DND-41 (cell line): ENCODE measurements around the gene WWC1.

Experiments
- ATAC-seq: fragments of 200-7000 bp; cut with Tn5 transposase; 3 replicates; pipeline ENCODE4 v1.9.1; 2021; ENCODE audit warnings: low read depth; ENCODE audit not compliant: insufficient read depth
- DNase-seq: peaks from one replicate; pipeline ENCODE4 v3.0.0-alpha.2; 2020
- H2AFZ ChIP-seq: 2 replicates; pipeline ENCODE4 v1.6.0; 2012; ENCODE audit warnings: low read depth, low read length
- H3K27ac ChIP-seq: 2 replicates; pipeline ENCODE4 v1.5.1; 2012; ENCODE audit warnings: low read length, inconsistent platforms
- H3K27me3 ChIP-seq: fragments of 200-600 bp; sonication (generic); 2 replicates; pipeline ENCODE4 v1.6.0; 2012; ENCODE audit warnings: low read length, mild to moderate bottlenecking, inconsistent platforms; ENCODE audit not compliant: insufficient read depth, poor library complexity
- H3K36me3 ChIP-seq: 2 replicates; pipeline ENCODE4 v1.5.1; 2012; ENCODE audit warnings: low read length, inconsistent platforms; ENCODE audit not compliant: insufficient read depth
- H3K4me1 ChIP-seq: 2 replicates; pipeline ENCODE4 v1.5.1; 2012; ENCODE audit warnings: mild to moderate bottlenecking, low read length; ENCODE audit not compliant: insufficient read depth
- H3K4me2 ChIP-seq: 2 replicates; pipeline ENCODE4 v1.6.0; 2012; ENCODE audit warnings: mild to moderate bottlenecking, moderate library complexity, low read length, inconsistent platforms; ENCODE audit not compliant: insufficient read depth
- H3K4me3 ChIP-seq, 2 experiments: fragments of 200-600 bp in 1 of 2; shearing (Covaris generic) in 1 of 2; 2 replicates each; pipeline ENCODE4 v1.5.1; 2012 to 2016; ENCODE audit warnings: inconsistent platforms in 2 of 2, low read length in 2 of 2, mild to moderate bottlenecking in 2 of 2, low read depth in 1 of 2, moderate library complexity in 1 of 2
- H3K79me2 ChIP-seq: 2 replicates; pipeline ENCODE4 v1.6.0; 2012; ENCODE audit warnings: low read length, inconsistent platforms; ENCODE audit not compliant: insufficient read depth
- H3K9ac ChIP-seq: 2 replicates; pipeline ENCODE4 v1.6.0; 2012; ENCODE audit warnings: low read depth, mild to moderate bottlenecking, inconsistent platforms, low read length, moderate library complexity
- H3K9me3 ChIP-seq: 2 replicates; pipeline ENCODE4 v1.5.1; 2012; ENCODE audit warnings: low read length, moderate library complexity, mild to moderate bottlenecking, inconsistent platforms; ENCODE audit not compliant: insufficient read depth, severe bottlenecking
- H4K20me1 ChIP-seq: 2 replicates; pipeline ENCODE4 v1.6.0; 2012; ENCODE audit warnings: low read length; ENCODE audit not compliant: insufficient read depth
- EZH2 ChIP-seq: IDR thresholded peaks from 3 replicates; pipeline ENCODE4 v1.6.1; 2012; ENCODE audit warnings: borderline replicate concordance, low read depth, mild to moderate bottlenecking, moderate library complexity, low read length, inconsistent platforms; ENCODE audit not compliant: severe bottlenecking
- TF ChIP-seq, protein P1 (sequence below): IDR thresholded peaks from 2 replicates; pipeline ENCODE4 v1.5.1; 2012; ENCODE audit warnings: borderline replicate concordance, low read length, moderate library complexity, mild to moderate bottlenecking; ENCODE audit not compliant: poor library complexity, severe bottlenecking; ENCODE audit errors: extremely low read depth

The WWC1 gene

DNA sequence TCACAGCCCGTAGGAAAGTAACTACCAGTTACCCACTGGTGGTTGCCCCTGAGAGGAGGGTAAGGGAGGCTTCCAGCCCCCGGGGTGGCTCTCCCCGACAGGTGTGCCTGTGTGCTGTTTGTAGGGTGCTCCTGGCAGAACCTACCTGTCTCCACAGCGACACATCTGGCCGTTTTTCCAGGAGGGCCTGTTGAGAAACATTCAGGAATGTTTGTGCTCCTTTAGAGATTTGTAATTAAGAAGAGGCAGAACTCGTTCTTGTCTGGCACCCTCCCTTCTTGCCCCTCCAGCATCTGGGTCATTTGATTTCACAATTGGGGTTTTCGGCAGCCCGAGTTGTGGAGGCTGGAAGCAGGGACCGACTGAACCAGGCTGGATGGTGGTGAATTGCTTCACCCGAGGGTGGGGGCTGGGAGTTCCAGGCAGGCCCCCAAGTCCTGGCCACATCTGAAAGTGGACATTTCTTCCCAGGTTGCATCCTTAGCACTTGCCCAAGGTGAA, 74.2 kb downstream of the WWC1 start:
- no peak overlapping the region for H3K4me3 ChIP-seq
- no peak overlapping the region for H2AFZ ChIP-seq
- H3K9me3 ChIP-seq = no peaks in the 10 kb centered on the region
- no peaks in the 10 kb centered on the region for H3K36me3 ChIP-seq
- H3K79me2 ChIP-seq = no peaks in the 10 kb centered on the region
- no peak overlapping the region for H3K27ac ChIP-seq
- no peak for ATAC-seq
- H3K27me3 ChIP-seq = no peaks in the 10 kb centered on the region
- DNase-seq = no peak
- no peak overlapping the region for H3K4me2 ChIP-seq
- no peak for TF ChIP-seq EZH2
- TF ChIP-seq, protein P1, sequence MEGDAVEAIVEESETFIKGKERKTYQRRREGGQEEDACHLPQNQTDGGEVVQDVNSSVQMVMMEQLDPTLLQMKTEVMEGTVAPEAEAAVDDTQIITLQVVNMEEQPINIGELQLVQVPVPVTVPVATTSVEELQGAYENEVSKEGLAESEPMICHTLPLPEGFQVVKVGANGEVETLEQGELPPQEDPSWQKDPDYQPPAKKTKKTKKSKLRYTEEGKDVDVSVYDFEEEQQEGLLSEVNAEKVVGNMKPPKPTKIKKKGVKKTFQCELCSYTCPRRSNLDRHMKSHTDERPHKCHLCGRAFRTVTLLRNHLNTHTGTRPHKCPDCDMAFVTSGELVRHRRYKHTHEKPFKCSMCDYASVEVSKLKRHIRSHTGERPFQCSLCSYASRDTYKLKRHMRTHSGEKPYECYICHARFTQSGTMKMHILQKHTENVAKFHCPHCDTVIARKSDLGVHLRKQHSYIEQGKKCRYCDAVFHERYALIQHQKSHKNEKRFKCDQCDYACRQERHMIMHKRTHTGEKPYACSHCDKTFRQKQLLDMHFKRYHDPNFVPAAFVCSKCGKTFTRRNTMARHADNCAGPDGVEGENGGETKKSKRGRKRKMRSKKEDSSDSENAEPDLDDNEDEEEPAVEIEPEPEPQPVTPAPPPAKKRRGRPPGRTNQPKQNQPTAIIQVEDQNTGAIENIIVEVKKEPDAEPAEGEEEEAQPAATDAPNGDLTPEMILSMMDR = no peak
- no peaks in the 10 kb centered on the region for H4K20me1 ChIP-seq
- no peak overlapping the region for H3K9ac ChIP-seq
- H3K4me1 ChIP-seq = no peaks in the 10 kb centered on the region

DNA sequence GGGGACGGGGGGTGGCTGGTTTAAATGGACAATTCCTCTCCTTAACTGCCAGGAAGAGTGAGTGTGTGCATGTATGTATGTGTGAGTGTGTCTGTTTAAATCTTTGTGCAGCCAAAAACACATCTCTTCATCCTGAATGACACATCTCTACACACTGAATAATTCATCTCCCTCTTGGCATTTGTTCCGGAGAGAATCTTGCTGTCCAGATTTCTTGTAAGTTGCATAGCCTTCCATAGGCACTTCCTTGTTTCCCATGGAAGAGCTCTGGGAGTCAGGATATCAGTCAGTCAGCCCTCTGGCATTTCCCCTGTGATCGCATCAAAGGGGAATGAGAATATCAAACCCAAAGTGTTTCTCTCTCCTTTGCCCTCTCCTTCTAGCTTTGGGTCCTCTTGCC, 74.7 kb downstream of the WWC1 start:
- Histone ChIP-seq H3K4me3 (no peak overlapping the region), H3K27ac (no peak overlapping the region), H2AFZ (no peak overlapping the region), H3K4me1 (no peaks in the 10 kb centered on the region), H3K9me3 (no peaks in the 10 kb centered on the region), H3K36me3 (no peaks in the 10 kb centered on the region), H3K27me3 (no peaks in the 10 kb centered on the region), H3K4me2 (no peak overlapping the region), H3K79me2 (no peaks in the 10 kb centered on the region), H3K9ac (no peak overlapping the region), H4K20me1 (no peaks in the 10 kb centered on the region)
- no peak for ATAC-seq
- TF ChIP-seq EZH2 = no peak
- TF ChIP-seq, protein P1 = no peak
- no peak for DNase-seq

DNA sequence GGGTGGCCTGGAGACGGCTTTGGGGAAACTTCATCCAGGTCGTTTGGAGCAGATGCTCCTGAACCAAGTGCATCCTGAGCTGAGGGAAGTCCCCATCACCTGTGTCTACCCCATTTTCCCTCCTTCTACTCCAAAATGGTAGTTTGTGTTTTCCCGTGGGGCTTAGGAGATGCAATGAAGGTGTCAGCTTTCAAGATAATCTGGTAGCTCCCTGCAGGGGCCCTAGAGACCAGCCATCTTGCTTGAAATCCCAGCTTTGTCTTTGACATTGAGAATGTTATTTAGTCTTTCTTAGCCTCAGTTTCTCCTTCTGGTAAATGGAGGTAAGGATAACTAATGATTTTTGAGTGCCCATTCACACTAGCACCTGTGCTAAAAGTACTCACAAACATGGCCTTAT, 77.4 kb downstream of the WWC1 start:
- Histone ChIP-seq H3K4me3 (no peak overlapping the region), H3K79me2 (no peaks in the 10 kb centered on the region), H3K4me2 (no peak overlapping the region), H2AFZ (no peak overlapping the region), H3K4me1 (no peaks in the 10 kb centered on the region), H4K20me1 (no peaks in the 10 kb centered on the region), H3K9ac (no peak overlapping the region), H3K27me3 (no peaks in the 10 kb centered on the region), H3K27ac (no peak overlapping the region), H3K9me3 (no peaks in the 10 kb centered on the region), H3K36me3 (no peaks in the 10 kb centered on the region)
- no peak for ATAC-seq
- DNase-seq = no peak
- no peak for TF ChIP-seq EZH2
- TF ChIP-seq, protein P1 = no peak

DNA sequence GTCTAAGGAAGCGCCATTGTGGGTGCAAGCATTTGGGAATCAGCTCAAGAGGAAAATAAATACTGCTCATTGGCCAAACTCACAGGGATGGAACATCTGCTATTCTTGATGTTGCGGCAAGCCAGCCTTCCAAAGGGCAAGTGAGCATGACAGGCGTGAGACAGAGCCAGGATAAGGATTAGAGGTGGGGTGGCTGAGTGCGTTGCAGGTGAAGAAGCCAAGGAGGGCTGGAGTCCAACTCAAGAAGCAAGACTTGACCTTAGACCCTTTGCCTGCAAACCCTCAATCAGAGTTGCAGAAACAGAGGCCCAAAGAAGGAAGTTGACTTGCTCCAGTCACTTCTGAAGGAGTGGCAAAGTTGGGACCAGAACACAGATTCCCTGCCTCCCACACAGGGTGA, 79.4 kb downstream of the WWC1 start:
- H3K27ac ChIP-seq = no peak overlapping the region
- no peak for TF ChIP-seq EZH2
- TF ChIP-seq, protein P1 = no peak
- no peak overlapping the region for H2AFZ ChIP-seq
- H3K4me3 ChIP-seq = no peak overlapping the region
- H3K9ac ChIP-seq = no peak overlapping the region
- DNase-seq = no peak
- no peaks in the 10 kb centered on the region for H4K20me1 ChIP-seq
- H3K4me1 ChIP-seq = no peaks in the 10 kb centered on the region
- no peak overlapping the region for H3K4me2 ChIP-seq
- no peak for ATAC-seq
- H3K9me3 ChIP-seq = no peaks in the 10 kb centered on the region
- H3K79me2 ChIP-seq = no peaks in the 10 kb centered on the region
- H3K27me3 ChIP-seq = peaks cover 4% of the 10 kb centered on the region
- no peaks in the 10 kb centered on the region for H3K36me3 ChIP-seq
